ENCODE results near the gene CCDC82. TPM values are rescaled to one million over a fixed set of nuclear protein-coding genes. Genes with fewer than 3 reads are reported as not detected.
A peak's percentile ranks its signal among the peaks of the same experiment; 100 is the strongest.

Gene CCDC82
- polyA plus RNA-seq, 1 of the 3 experiments (the other 2 are of a cell fraction) = 8.7 TPM

- TF ChIP-seq PBX3 (IDR thresholded peaks at IDR 0.05) = no peak
- TF ChIP-seq JUND (IDR thresholded peaks at IDR 0.05) = no peak
- TF ChIP-seq MXI1 (IDR thresholded peaks at IDR 0.05; ENCODE audit: low read depth, low read length) = no peak
- no peak for TF ChIP-seq CTCF (IDR thresholded peaks at IDR 0.05)
- no peak for TF ChIP-seq RAD21 (IDR thresholded peaks at IDR 0.05; ENCODE audit: low read length)
- no peak for TF ChIP-seq FOXJ3 (CRISPR knock-in tag; IDR thresholded peaks at IDR 0.05)
- no peak for TF ChIP-seq RXRA (IDR thresholded peaks at IDR 0.05; ENCODE audit: borderline replicate concordance, low read depth)
- TF ChIP-seq MEF2A (IDR thresholded peaks at IDR 0.05; ENCODE audit: borderline replicate concordance, low read depth) = no peak
- no peak for TF ChIP-seq RFX5 (IDR thresholded peaks at IDR 0.05; ENCODE audit: low read length)
Observed at GRCh38 chr11:96335388-96335787, 54.3 kb downstream of the CCDC82 start (continued).

GRCh38 chr11:96334219-96334618 lies 55.5 kb downstream of the CCDC82 start:
- no peak overlapping the region for H3K4me3 ChIP-seq (ENCODE audit: low read depth in 2 of 2, low read length in 1 of 2)
- no peaks in the 10 kb centered on the region for H3K9me2 ChIP-seq
- H3K4me2 ChIP-seq = no peak overlapping the region
- TF ChIP-seq ZBTB33 (IDR thresholded peaks at IDR 0.05; ENCODE audit: borderline replicate concordance, low read depth) = no peak
- TF ChIP-seq SIN3A (IDR thresholded peaks at IDR 0.05; ENCODE audit: borderline replicate concordance, low read depth, low read length) = no peak
- no peak for TF ChIP-seq TAF1 (IDR thresholded peaks at IDR 0.05; ENCODE audit: borderline replicate concordance, low read depth, low read length)
- TF ChIP-seq ELF1 (IDR thresholded peaks at IDR 0.05) = no peak
- no peak for TF ChIP-seq CTCF (IDR thresholded peaks at IDR 0.05)
- no peak for TF ChIP-seq GABPA (IDR thresholded peaks at IDR 0.05; ENCODE audit: low read depth)
- no peak for TF ChIP-seq USF2 (IDR thresholded peaks at IDR 0.05; ENCODE audit: borderline replicate concordance, low read depth, low read length)
- 94% methylated on average over 4 of the region's 4 CpGs for WGBS (ENCODE audit: low lambda C conversion rate)
- no peaks in the 10 kb centered on the region for H3K9me3 ChIP-seq
- H4K20me1 ChIP-seq (ENCODE audit: insufficient read depth) = peaks cover 32% of the 10 kb centered on the region
- H3K36me3 ChIP-seq (replicated peaks in 1 of 2; ENCODE audit: control insufficient read depth in 1 of 2, insufficient read depth in 2 of 2, low read length in 1 of 2) = peaks cover 18 to 22% of the 10 kb centered on the region in 2 experiments
- CTCF ChIA-PET = interaction anchor here (1.1 kb wide), 1 partner anchor 9 kb away, joined by 3 read pairs; the partner anchor contains the start of gene MAML2
- peaks cover 39% of the 10 kb centered on the region for H3F3A ChIP-seq (replicated peaks; ENCODE audit: insufficient read depth)
- H3K27me3 ChIP-seq (ENCODE audit: insufficient read depth) = no peaks in the 10 kb centered on the region
- H3K27ac ChIP-seq (ENCODE audit: low read depth in 2 of 2, low read length in 1 of 2) = peak overlapping the region in 1 of 2 experiments; percentile 59; a peak in 1 of 4 replicates
- H3K79me2 ChIP-seq (ENCODE audit: insufficient read depth) = peaks cover 100% of the 10 kb centered on the region
- H3K9ac ChIP-seq = no peak overlapping the region
- POLR2A ChIA-PET = no interaction called here
- no peak for DNase-seq
- H2AFZ ChIP-seq (ENCODE audit: low read depth) = no peak overlapping the region
- H3K4me1 ChIP-seq (ENCODE audit: control insufficient read depth in 1 of 2, insufficient read depth in 2 of 2, low read depth in 1 of 2, low read length in 1 of 2) = peaks cover 7 to 63% of the 10 kb centered on the region in 2 experiments
